ENCODE measurements around the gene PRPF8.

The PRPF8 gene

GRCh38 chr17:1651559-1651844 is 33.2 kb downstream of the PRPF8 start:
- H3K4me1 ChIP-seq (ENCODE audit: insufficient read depth, low read length, poor library complexity, severe bottlenecking), result peaks cover under 1% of the 10 kb centered on the region
- H4K20me1 ChIP-seq (ENCODE audit: insufficient read depth, low read length, poor library complexity, severe bottlenecking), result peaks cover 4% of the 10 kb centered on the region
- H3K79me2 ChIP-seq (ENCODE audit: insufficient read depth, low read length), result no peaks in the 10 kb centered on the region
- H3K4me3 ChIP-seq (ENCODE audit: low read length, poor library complexity, severe bottlenecking), result no peak overlapping the region
- TF ChIP-seq EZH2phosphoT487 (IDR thresholded peaks at IDR 0.05; ENCODE audit: borderline replicate concordance) (no peak), CTCF (conservative IDR thresholded peaks at IDR 0.05; ENCODE audit: low read length) (no peak)
- H3K9me3 ChIP-seq (ENCODE audit: insufficient read depth, low read depth, low read length), result no peaks in the 10 kb centered on the region
- no peaks in the 10 kb centered on the region for H3K27me3 ChIP-seq (ENCODE audit: insufficient read depth, low read length, poor library complexity, severe bottlenecking)
- no peaks in the 10 kb centered on the region for H3K9me2 ChIP-seq (replicated peaks; ENCODE audit: low read depth, low read length)
- H3F3A ChIP-seq (ENCODE audit: low read depth), result no peaks in the 10 kb centered on the region; the same call in 1 of the 2 replicates
- no peak overlapping the region for H3K4me2 ChIP-seq (ENCODE audit: low read depth, low read length, poor library complexity, severe bottlenecking)
- H3K36me3 ChIP-seq (ENCODE audit: insufficient read depth, low read length), result peaks cover 64% of the 10 kb centered on the region
- no peak overlapping the region for H3K9ac ChIP-seq (ENCODE audit: low read depth, low read length, poor library complexity, severe bottlenecking)
- H2AFZ ChIP-seq (ENCODE audit: low read length), result no peak overlapping the region

- Histone ChIP-seq H3K4me1 (ENCODE audit: insufficient read depth, low read length, poor library complexity, severe bottlenecking) (peaks cover 6% of the 10 kb centered on the region), H3K9me2 (replicated peaks; ENCODE audit: low read depth, low read length) (no peaks in the 10 kb centered on the region), H3K27me3 (ENCODE audit: insufficient read depth, low read length, poor library complexity, severe bottlenecking) (no peaks in the 10 kb centered on the region), H3K4me3 (ENCODE audit: low read length, poor library complexity, severe bottlenecking) (no peak overlapping the region), H3K79me2 (ENCODE audit: insufficient read depth, low read length) (no peaks in the 10 kb centered on the region), H3K36me3 (ENCODE audit: insufficient read depth, low read length) (peaks cover 58% of the 10 kb centered on the region), H3F3A (ENCODE audit: low read depth) (no peaks in the 10 kb centered on the region; the same call in 1 of the 2 replicates), H3K9ac (ENCODE audit: low read depth, low read length, poor library complexity, severe bottlenecking) (no peak overlapping the region), H3K9me3 (ENCODE audit: insufficient read depth, low read depth, low read length) (no peaks in the 10 kb centered on the region), H4K20me1 (ENCODE audit: insufficient read depth, low read length, poor library complexity, severe bottlenecking) (peaks cover 4% of the 10 kb centered on the region), H3K4me2 (ENCODE audit: low read depth, low read length, poor library complexity, severe bottlenecking) (no peak overlapping the region), H2AFZ (ENCODE audit: low read length) (no peak overlapping the region)
- TF ChIP-seq EZH2phosphoT487 (IDR thresholded peaks at IDR 0.05; ENCODE audit: borderline replicate concordance) (no peak), CTCF (conservative IDR thresholded peaks at IDR 0.05; ENCODE audit: low read length) (no peak)
Measured at GRCh38 chr17:1650731-1651558, 33.7 kb downstream of the PRPF8 start.

GRCh38 chr17:1649844-1650501 is 34.7 kb downstream of the PRPF8 start, which contains the start of gene RILP:
Gene RILP, minus strand, starts transcription at chr17:1649866. Its CDS starts 62 bp downstream, at chr17:1649804.
- peak within 1 kb of the TSS; percentile 54 for H3K4me2 ChIP-seq (ENCODE audit: low read depth, low read length, poor library complexity, severe bottlenecking)
- no peak within 1 kb of the TSS for H2AFZ ChIP-seq (ENCODE audit: low read length)
- no peaks in the 10 kb centered on the region; the same call in 1 of the 2 replicates for H3F3A ChIP-seq (ENCODE audit: low read depth)
- peak within 1 kb of the TSS; percentile 47 for H3K9ac ChIP-seq (ENCODE audit: low read depth, low read length, poor library complexity, severe bottlenecking)
- peaks cover 16% of the 10 kb centered on the region for H3K4me1 ChIP-seq (ENCODE audit: insufficient read depth, low read length, poor library complexity, severe bottlenecking)
- no peaks in the 10 kb centered on the region for H3K27me3 ChIP-seq (ENCODE audit: insufficient read depth, low read length, poor library complexity, severe bottlenecking)
- H4K20me1 ChIP-seq (ENCODE audit: insufficient read depth, low read length, poor library complexity, severe bottlenecking), result peaks cover 4% of the 10 kb centered on the region
- H3K36me3 ChIP-seq (ENCODE audit: insufficient read depth, low read length), result peaks cover 51% of the 10 kb centered on the region; the same call in 1 of the 2 replicates
- H3K9me3 ChIP-seq (ENCODE audit: insufficient read depth, low read depth, low read length), result no peaks in the 10 kb centered on the region
- no peaks in the 10 kb centered on the region for H3K9me2 ChIP-seq (replicated peaks; ENCODE audit: low read depth, low read length)
- peak within 1 kb of the TSS; percentile 29 for H3K4me3 ChIP-seq (ENCODE audit: low read length, poor library complexity, severe bottlenecking)
- TF ChIP-seq CTCF (conservative IDR thresholded peaks at IDR 0.05; ENCODE audit: low read length), result no peak
- TF ChIP-seq EZH2phosphoT487 (IDR thresholded peaks at IDR 0.05; ENCODE audit: borderline replicate concordance), result no peak
- peaks cover 5% of the 10 kb centered on the region; the same call in 1 of the 2 replicates for H3K79me2 ChIP-seq (ENCODE audit: insufficient read depth, low read length)

All from Loucy (cell line).